ENCODE measurements around the gene ASNSD1. TPM values are rescaled to one million over a fixed set of nuclear protein-coding genes. Genes with fewer than 3 reads are reported as not detected.

The ASNSD1 gene
- 27.7 TPM for total RNA-seq
- long read RNA-seq, transcript ASNSD1-201 (6 exons, 2,450 nt), result major isoform, 54 of 79 reads
- long read RNA-seq, partial matches to known transcripts, result 3 of 79 reads
- long read RNA-seq, other reads (novel, unspliced or antisense), result 20 of 79 reads

- intact Hi-C loops (cut with DNase I), result loop anchor here (1.0 to 5.0 kb wide), 3 partner anchors 13 to 84 kb away; partner anchors contain the start of gene ANKAR
- peak; percentile 99 for DNase-seq (ENCODE audit: low spot score)
Measured at GRCh38 chr2:189661148-189661956, at the start of gene ASNSD1. TSS of gene ASNSD1 (plus strand) at chr2:189661459. CDS start at chr2:189666133, 4,674 bp downstream.

- DNase-seq (ENCODE audit: low spot score), result no peak
- intact Hi-C loops (cut with DNase I), result loop anchor here (1.0 kb wide), 1 partner anchor 31 kb away; no protein-coding TSS in a partner anchor
Measured at GRCh38 chr2:189613077-189613636, 48.1 kb upstream of the ASNSD1 start.

GRCh38 chr2:189613650-189614420 lies 47.4 kb upstream of the ASNSD1 start:
- intact Hi-C loops (cut with DNase I), result loop anchor here (1.0 kb wide), 1 partner anchor 32 kb away; no protein-coding TSS in a partner anchor
- no peak for DNase-seq (ENCODE audit: low spot score)

- intact Hi-C loops (cut with DNase I), result no loop called here
- no peak for DNase-seq (ENCODE audit: low spot score)
Measured at GRCh38 chr2:189614585-189614984, 46.7 kb upstream of the ASNSD1 start.

GRCh38 chr2:189618197-189618596 lies 43.1 kb upstream of the ASNSD1 start:
- intact Hi-C loops (cut with DNase I), result no loop called here
- DNase-seq (ENCODE audit: low spot score), result no peak

- DNase-seq (ENCODE audit: low spot score), result no peak
- intact Hi-C loops (cut with DNase I), result no loop called here
Measured at GRCh38 chr2:189621781-189622180, 39.5 kb upstream of the ASNSD1 start.

GRCh38 chr2:189623049-189623448 lies 38.2 kb upstream of the ASNSD1 start:
- no peak for DNase-seq (ENCODE audit: low spot score)
- intact Hi-C loops (cut with DNase I), result no loop called here

GRCh38 chr2:189624648-189625355 lies 36.5 kb upstream of the ASNSD1 start:
- no peak for DNase-seq (ENCODE audit: low spot score)
- intact Hi-C loops (cut with DNase I), result no loop called here

- DNase-seq (ENCODE audit: low spot score), result no peak
- intact Hi-C loops (cut with DNase I), result no loop called here
Measured at GRCh38 chr2:189625636-189626035, 35.6 kb upstream of the ASNSD1 start.

- intact Hi-C loops (cut with DNase I), result no loop called here
- DNase-seq (ENCODE audit: low spot score), result no peak
Measured at GRCh38 chr2:189627789-189628188, 33.5 kb upstream of the ASNSD1 start.

- intact Hi-C loops (cut with DNase I), result no loop called here
Measured at GRCh38 chr2:189628817-189629530, 32.3 kb upstream of the ASNSD1 start.

GRCh38 chr2:189629531-189630453 lies 31.5 kb upstream of the ASNSD1 start:
- intact Hi-C loops (cut with DNase I), result loop anchor here (5.0 kb wide), 1 partner anchor 162 kb away; no protein-coding TSS in a partner anchor
- DNase-seq (ENCODE audit: low spot score), result no peak

More at GRCh38 chr2:189628817-189629530, 32.3 kb upstream of the ASNSD1 start:
- no peak for DNase-seq (ENCODE audit: low spot score)

- intact Hi-C loops (cut with DNase I), result loop anchor here (5.0 kb wide), 1 partner anchor 165 kb away; no protein-coding TSS in a partner anchor
- no peak for DNase-seq (ENCODE audit: low spot score)
Measured at GRCh38 chr2:189631849-189632248, 29.4 kb upstream of the ASNSD1 start.

- no peak for DNase-seq (ENCODE audit: low spot score)
- intact Hi-C loops (cut with DNase I), result loop anchor here (5.0 kb wide), 1 partner anchor 166 kb away; no protein-coding TSS in a partner anchor
Measured at GRCh38 chr2:189633392-189633811, 27.9 kb upstream of the ASNSD1 start.

- no peak for DNase-seq (ENCODE audit: low spot score)
- intact Hi-C loops (cut with DNase I), result no loop called here
Measured at GRCh38 chr2:189635353-189635752, 25.9 kb upstream of the ASNSD1 start.

- DNase-seq (ENCODE audit: low spot score), result no peak
- intact Hi-C loops (cut with DNase I), result no loop called here
Measured at GRCh38 chr2:189638301-189639006, 22.8 kb upstream of the ASNSD1 start.

Data from cardiac septum (tissue), 1 donor.